ENCODE measurements around the gene PALMD.

DNA sequence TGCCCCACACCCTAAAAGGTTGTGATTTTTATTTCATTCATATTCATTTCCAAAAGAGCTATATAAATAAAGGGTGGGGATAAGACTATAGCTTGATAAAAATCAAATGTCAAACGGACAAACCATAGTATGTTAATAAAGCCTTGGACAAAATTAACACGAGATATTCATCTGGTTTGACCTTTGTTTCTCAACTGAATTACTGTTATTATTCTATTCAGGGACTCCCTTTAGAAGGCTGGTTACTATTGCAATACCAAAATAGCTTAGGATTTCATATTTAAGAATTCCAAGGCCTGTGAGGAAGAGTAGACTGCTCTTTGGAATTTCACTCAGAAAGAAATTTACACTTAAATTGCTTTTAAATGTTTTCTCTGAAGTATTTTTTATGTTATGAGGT is 10.2 kb upstream of the PALMD start:
- TF ChIP-seq, protein P1, sequence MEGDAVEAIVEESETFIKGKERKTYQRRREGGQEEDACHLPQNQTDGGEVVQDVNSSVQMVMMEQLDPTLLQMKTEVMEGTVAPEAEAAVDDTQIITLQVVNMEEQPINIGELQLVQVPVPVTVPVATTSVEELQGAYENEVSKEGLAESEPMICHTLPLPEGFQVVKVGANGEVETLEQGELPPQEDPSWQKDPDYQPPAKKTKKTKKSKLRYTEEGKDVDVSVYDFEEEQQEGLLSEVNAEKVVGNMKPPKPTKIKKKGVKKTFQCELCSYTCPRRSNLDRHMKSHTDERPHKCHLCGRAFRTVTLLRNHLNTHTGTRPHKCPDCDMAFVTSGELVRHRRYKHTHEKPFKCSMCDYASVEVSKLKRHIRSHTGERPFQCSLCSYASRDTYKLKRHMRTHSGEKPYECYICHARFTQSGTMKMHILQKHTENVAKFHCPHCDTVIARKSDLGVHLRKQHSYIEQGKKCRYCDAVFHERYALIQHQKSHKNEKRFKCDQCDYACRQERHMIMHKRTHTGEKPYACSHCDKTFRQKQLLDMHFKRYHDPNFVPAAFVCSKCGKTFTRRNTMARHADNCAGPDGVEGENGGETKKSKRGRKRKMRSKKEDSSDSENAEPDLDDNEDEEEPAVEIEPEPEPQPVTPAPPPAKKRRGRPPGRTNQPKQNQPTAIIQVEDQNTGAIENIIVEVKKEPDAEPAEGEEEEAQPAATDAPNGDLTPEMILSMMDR (IDR thresholded peaks at IDR 0.05; ENCODE audit: low read length), result no peak
- TF ChIP-seq EZH2 (optimal IDR thresholded peaks at IDR 0.05; ENCODE audit: low read depth, low read length), result no peak
